Smooth muscle cell (in vitro differentiated cells): ENCODE data around the gene HOXA13. TPM values are rescaled to one million over a fixed set of nuclear protein-coding genes. Genes with fewer than 3 reads are reported as not detected.
A peak's percentile ranks its signal among the peaks of the same experiment; 100 is the strongest.

Experiments
- DNase-seq: peaks from one replicate; lab custom pipeline; 2025; ENCODE audit not compliant: unreplicated experiment; lab: John Stamatoyannopoulos, UW
- H2AFZ ChIP-seq: fragments of 200-600 bp; sonication (generic); 2 replicates; pipeline ENCODE4 v1.6.0; 2016; ENCODE audit warnings: antibody characterized with exemption, low read depth, mild to moderate bottlenecking
- H3F3A ChIP-seq: fragments of 200-600 bp; sonication (generic); 2 replicates; pipeline ENCODE4 v1.6.0; 2017; ENCODE audit warnings: antibody characterized with exemption, low read depth
- H3K27ac ChIP-seq: fragments of 200-600 bp; sonication (generic); 2 replicates; pipeline ENCODE4 v1.5.1; 2016; ENCODE audit warnings: low read depth, mild to moderate bottlenecking
- H3K27me3 ChIP-seq: fragments of 200-600 bp; sonication (generic); 2 replicates; pipeline ENCODE4 v1.6.1; 2016; ENCODE audit warnings: low read depth, mild to moderate bottlenecking
- H3K36me3 ChIP-seq: fragments of 200-600 bp; sonication (generic); 2 replicates; pipeline ENCODE4 v1.5.1; 2016; ENCODE audit warnings: low read depth
- H3K4me1 ChIP-seq: fragments of 200-600 bp; sonication (generic); 2 replicates; pipeline ENCODE4 v1.5.1; 2016; ENCODE audit warnings: low read depth
- H3K4me2 ChIP-seq: fragments of 200-600 bp; sonication (generic); 2 replicates; pipeline ENCODE4 v1.6.0; 2016; ENCODE audit warnings: mild to moderate bottlenecking
- H3K4me3 ChIP-seq: fragments of 200-600 bp; sonication (generic); 2 replicates; pipeline ENCODE4 v1.5.1; 2016; ENCODE audit warnings: mild to moderate bottlenecking
- H3K79me2 ChIP-seq: fragments of 200-600 bp; sonication (generic); 2 replicates; pipeline ENCODE4 v1.6.0; 2016; ENCODE audit warnings: low read depth, mild to moderate bottlenecking
- H3K9ac ChIP-seq: fragments of 200-600 bp; sonication (generic); 2 replicates; pipeline ENCODE4 v1.6.0; 2016; ENCODE audit warnings: low read depth
- H3K9me3 ChIP-seq: fragments of 200-600 bp; sonication (generic); replicated peaks from 2 replicates; pipeline ENCODE4 v1.5.1; 2016; ENCODE audit warnings: low read depth
- H4K20me1 ChIP-seq: fragments of 200-600 bp; sonication (generic); 2 replicates; pipeline ENCODE4 v1.6.0; 2016; ENCODE audit warnings: low read depth
- CTCF ChIP-seq: fragments of 200-600 bp; sonication (generic); IDR thresholded peaks from 2 replicates; pipeline ENCODE4 v1.5.1; 2017; ENCODE audit warnings: borderline replicate concordance, mild to moderate bottlenecking, antibody characterized with exemption; ENCODE audit not compliant: insufficient read depth, poor library complexity, severe bottlenecking
- WGBS: methylation state at CpG from one replicate; pipeline ENCODE4 v1.1.7; 2016; ENCODE audit warnings: low lambda C conversion rate; 5-methylcytosine and 5-hydroxymethylcytosine counted together
- polyA plus RNA-seq: library from polyadenylated mRNA; unstranded; fragments of >200 nt; fragmentation: Nextera tagmentation; extraction: Ambion mirVana; gene quantifications from 2 replicates; pipeline ENCODE4 v1.2.1, GENCODE V29; 2016
- total RNA-seq: library from RNA; depleted of rRNA; stranded (reverse); fragments of >200 nt; gene quantifications from 2 replicates; pipeline ENCODE4 v1.2.3, GENCODE V29; 2014

The HOXA13 gene
- total and polyA plus RNA-seq, 2 experiments from 2014 or later, result 10.0 to 14.2 TPM

- DNase-seq, result no peak
- Histone ChIP-seq H3K27me3 (peaks cover 5% of the 10 kb centered on the region), H3K36me3 (no peaks in the 10 kb centered on the region), H4K20me1 (no peaks in the 10 kb centered on the region), H2AFZ (no peak overlapping the region), H3K4me3 (no peak overlapping the region), H3K27ac (peak overlapping the region; percentile 61), H3K9ac (no peak overlapping the region), H3K9me3 (no peaks in the 10 kb centered on the region), H3K4me1 (peaks cover 40% of the 10 kb centered on the region), H3F3A (peaks cover 28% of the 10 kb centered on the region), H3K4me2 (peak overlapping the region; percentile 97), H3K79me2 (peaks cover 18% of the 10 kb centered on the region)
- no peak for TF ChIP-seq CTCF
- WGBS, result 0% methylated on average over 1 of the region's 1 CpG
These were observed 37.9 kb upstream of the HOXA13 start for GRCh38 chr7:27237735-27238334.

- Histone ChIP-seq H3K27ac (no peak overlapping the region), H3K9me3 (no peaks in the 10 kb centered on the region), H3K36me3 (no peaks in the 10 kb centered on the region), H4K20me1 (no peaks in the 10 kb centered on the region), H3K27me3 (no peaks in the 10 kb centered on the region), H3K4me3 (peak overlapping the region; percentile 69), H3F3A (peaks cover 28% of the 10 kb centered on the region), H3K9ac (no peak overlapping the region), H3K79me2 (peaks cover 5% of the 10 kb centered on the region), H2AFZ (peak overlapping the region; percentile 93), H3K4me2 (peak overlapping the region; percentile 92), H3K4me1 (peaks cover 18% of the 10 kb centered on the region)
- TF ChIP-seq CTCF, result peak; percentile 36
- DNase-seq, result no peak
- WGBS, result under 1% methylated on average over 60 of the region's 66 CpGs
These were observed 35.8 kb upstream of the HOXA13 start for GRCh38 chr7:27235387-27236311.

GRCh38 chr7:27229448-27229847 is 29.6 kb upstream of the HOXA13 start:
- Histone ChIP-seq H3K9me3 (no peaks in the 10 kb centered on the region), H2AFZ (no peak overlapping the region), H3K79me2 (no peaks in the 10 kb centered on the region), H3K36me3 (no peaks in the 10 kb centered on the region), H4K20me1 (no peaks in the 10 kb centered on the region), H3K4me1 (peaks cover 6% of the 10 kb centered on the region), H3K27me3 (peaks cover 23% of the 10 kb centered on the region), H3K27ac (no peak overlapping the region), H3K4me2 (no peak overlapping the region), H3F3A (peaks cover 4% of the 10 kb centered on the region), H3K4me3 (no peak overlapping the region), H3K9ac (no peak overlapping the region)
- 92% methylated on average over 4 of the region's 4 CpGs for WGBS
- DNase-seq, result no peak
- no peak for TF ChIP-seq CTCF
